NCI-H2227 treated with DMSO at 0.1 percent for 48 hours (cell line): Measurements from ENCODE around the gene PTPRK.
"Not testable (repeated sequence)": the region's sequence is repeated elsewhere in the genome, so short reads cannot be mapped to it uniquely, and the experiment has no call there.

Experiments
- DNase-seq: peaks from one replicate; lab custom pipeline; 2025; lab: John Stamatoyannopoulos, UW

PTPRK gene

DNA sequence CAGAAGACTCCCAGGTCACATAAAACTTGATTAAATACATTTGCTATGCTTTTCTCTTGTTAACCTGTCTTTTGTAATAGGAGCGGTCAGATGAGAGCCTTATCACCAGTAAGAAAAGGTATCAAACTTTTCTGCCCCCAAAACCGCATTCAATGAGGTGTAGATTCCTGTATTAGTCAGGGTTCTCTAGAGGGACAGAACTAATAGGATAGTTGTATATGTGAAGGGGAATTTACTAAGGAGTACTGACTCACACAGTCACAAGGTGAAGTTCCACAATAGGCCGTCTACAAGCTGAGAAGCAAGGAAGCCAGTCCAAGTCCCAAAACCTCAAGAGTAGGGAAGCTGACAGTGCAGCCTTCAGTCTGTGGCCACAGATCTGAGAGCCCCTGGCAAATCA, 32.7 kb downstream of the PTPRK start:
- no peak for DNase-seq

DNA sequence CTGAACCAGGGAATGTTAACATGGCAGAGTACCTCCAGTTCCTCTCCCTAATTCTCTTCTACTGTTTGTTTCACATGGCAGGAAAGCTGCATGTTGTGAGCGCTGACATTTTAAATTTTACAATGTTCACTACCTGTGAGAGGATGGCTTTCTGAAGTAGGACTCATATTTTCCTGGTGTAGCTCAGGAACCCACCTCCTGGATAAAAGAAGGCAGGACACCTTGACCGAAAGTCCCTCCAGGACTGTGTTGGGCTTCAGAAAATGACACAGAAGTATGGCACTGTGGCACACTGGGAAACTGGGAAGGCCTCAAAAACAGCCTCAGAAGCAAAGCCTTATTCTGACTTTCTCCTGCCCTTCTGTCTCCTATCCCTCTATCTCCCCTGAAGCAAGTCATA, 33.3 kb downstream of the PTPRK start:
- DNase-seq, result no peak

DNA sequence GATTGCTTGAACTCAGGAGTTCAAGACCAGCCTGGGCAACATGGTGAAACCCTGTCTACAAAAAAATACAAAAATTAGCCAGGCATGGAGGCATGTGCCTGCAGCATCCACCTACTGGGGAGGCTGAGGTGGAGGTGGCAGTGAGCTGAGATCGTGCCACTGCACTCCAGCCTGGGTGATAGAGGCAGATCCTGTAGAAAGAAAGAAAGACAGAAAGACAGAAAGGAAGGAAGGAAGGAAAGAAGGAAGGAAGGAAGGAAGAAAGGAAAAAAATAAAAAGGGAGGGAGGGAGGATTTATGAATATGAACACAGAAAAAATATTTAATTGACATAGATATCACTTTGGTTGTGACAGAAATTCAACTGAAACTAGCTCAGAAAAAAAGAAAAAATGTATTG, 33.8 kb downstream of the PTPRK start:
- DNase-seq, result not testable (repeated sequence)

- no peak for DNase-seq
Measured at GRCh38 chr6:128483472-128484135, 36.8 kb downstream of the PTPRK start.

DNA sequence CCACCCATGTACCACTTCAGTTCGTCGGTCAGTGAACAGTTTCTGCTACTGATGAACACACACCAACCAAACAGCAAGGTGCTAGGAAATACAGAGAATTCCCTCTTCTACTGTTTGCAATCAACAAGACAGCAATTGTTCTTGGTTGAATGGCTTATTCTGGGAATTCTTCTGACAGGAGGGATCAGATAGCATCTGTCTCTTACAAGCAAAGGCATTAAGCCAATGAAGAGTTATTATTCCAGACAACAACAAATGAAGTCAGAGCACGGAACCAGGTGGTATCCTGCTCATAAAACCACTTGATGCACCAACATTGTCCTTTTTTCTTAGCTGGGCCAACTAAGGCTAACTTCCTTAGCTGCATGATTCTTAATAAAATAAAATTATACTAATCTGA, 37.8 kb downstream of the PTPRK start:
- no peak for DNase-seq

DNA sequence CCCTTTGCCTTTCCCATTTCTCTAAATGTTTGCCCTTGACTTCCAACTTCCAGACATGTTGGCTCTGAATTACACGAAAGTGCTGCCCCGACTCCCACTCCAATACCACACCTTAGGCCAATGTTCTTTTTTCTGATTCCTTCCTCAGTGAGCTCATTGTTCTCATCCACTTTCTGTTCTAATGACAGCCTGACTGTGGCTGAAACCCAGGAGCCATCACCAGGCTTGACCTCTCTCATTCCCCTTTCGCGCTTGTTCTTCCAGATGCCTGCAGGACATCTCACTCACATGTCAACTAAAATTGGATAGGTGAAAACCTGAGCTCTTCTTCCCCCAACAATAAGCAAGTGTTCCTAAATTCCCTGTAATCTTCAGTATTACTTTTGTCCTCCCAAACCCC, 40.4 kb downstream of the PTPRK start:
- DNase-seq, result no peak

DNA sequence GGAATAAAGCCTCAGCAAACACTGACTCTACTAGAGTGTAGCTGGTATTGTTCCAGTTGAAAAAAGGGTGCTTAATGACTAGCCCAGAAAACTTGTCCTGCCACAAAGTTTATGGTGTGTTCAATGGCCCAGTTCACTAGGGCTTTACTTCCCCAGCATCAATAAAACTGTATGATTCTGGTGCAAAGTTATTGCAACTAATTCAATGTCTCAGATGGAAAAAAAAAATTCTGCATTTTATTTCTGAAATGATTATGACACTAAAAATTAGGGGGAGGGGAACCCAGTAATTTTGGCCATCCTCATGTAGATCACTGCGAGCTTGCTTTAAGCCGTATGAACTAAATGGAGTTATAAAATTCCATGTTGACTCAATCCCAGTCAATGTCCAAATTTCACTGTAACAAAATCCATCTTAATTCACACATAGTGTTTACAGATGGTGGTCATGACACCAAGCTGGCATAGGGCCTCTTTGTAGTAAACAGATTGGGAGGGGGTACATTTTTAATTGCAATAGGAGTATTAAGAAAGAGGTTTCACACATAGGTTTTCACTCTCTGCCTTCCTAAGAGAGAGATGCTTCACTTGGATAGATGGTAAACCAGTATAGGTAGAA, 41.2 kb downstream of the PTPRK start:
- DNase-seq, result no peak

DNA sequence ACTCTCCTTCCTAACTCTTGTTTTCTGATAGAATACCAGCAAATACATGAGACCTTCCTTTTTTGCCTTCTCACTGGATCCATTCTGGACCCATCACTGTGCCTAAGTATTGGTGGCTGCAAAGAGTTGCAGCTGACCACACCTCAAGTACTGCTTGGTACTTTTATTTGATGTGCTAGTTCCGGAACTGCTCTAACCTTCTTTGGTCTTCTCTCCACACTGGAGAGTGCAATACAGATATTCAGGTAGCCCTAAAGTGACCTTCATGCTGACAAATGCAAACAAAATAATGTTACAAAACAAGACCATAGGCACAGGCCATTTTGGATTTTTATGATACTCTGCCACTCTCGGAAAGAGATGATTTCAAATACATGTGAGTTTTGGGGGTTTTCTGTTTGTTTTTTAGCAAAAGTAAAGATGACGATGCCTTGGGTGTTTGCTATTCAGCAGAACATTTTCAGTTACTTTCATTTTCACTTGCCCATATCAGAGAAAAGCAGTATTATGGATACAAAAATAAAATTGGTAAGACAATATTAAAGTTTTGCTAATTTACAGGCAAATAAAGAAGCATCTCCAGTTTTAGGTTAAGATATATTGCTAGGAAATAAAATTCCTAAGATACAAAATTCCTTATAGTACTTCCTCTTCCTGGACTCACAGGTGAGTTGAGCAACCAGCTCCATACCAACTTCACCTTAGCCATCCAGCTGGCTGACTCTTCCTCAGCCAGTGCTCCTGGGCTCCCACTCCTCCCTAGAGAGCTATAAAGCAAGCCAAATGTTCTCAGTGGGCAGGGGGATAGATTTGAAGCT, 42.0 kb downstream of the PTPRK start:
- DNase-seq, result no peak

DNA sequence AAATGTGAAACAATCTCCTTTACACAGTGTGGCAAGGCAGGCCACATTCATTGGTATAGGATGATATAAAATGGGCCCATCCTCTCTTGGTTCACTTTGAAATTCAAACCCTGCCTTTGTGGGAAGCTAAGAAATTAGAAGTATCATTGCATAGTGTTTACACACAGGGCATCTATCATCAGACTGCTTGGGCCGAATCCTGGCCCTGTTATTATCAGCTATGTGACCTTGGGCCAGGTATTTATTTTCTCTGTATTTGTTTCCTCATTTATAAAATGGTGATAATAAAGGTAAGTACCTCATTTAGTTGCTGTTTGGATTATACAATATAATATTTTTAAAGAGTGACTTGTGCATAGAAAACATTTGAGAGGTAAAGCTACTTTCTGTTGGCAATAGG, 45.5 kb downstream of the PTPRK start:
- DNase-seq, result no peak

DNA sequence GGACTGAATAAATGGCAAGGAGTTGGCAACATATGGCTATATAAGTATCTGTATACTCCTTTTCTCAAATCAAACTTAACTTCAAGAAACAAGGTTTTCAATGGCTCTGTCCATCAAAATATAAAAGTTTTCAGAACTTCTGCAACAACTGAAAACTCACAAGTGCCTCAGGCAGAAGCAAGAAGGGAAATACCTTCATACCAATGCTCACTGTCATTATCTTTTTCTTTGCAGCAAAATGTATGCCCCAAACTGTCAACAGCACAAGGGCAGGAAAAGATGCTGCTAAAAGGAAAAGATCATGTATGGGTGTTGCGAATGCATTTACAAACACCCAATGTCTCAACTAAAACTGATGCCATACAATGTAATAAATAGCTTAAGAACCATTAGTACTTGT, 45.9 kb downstream of the PTPRK start:
- DNase-seq, result no peak

DNA sequence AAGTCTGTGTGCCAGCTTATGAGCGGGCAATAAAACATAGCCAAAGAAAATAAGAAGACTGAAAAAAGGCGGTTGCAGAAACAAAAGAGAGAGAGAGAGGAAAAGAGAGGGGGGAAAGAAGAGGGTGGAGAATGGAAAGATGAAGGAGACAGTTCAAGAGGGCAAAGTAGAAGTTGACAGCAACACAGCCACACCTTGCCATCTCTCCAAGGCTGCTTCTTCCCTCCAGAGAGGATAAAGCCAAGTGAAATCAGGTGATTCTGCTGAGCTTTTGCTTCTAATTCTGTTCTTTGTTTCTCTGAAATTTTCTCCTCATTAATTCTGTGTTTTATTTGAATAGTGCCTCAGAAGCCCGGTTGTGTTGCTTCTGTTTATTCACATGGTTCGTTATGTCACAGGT, 48.5 kb downstream of the PTPRK start:
- no peak for DNase-seq

DNA sequence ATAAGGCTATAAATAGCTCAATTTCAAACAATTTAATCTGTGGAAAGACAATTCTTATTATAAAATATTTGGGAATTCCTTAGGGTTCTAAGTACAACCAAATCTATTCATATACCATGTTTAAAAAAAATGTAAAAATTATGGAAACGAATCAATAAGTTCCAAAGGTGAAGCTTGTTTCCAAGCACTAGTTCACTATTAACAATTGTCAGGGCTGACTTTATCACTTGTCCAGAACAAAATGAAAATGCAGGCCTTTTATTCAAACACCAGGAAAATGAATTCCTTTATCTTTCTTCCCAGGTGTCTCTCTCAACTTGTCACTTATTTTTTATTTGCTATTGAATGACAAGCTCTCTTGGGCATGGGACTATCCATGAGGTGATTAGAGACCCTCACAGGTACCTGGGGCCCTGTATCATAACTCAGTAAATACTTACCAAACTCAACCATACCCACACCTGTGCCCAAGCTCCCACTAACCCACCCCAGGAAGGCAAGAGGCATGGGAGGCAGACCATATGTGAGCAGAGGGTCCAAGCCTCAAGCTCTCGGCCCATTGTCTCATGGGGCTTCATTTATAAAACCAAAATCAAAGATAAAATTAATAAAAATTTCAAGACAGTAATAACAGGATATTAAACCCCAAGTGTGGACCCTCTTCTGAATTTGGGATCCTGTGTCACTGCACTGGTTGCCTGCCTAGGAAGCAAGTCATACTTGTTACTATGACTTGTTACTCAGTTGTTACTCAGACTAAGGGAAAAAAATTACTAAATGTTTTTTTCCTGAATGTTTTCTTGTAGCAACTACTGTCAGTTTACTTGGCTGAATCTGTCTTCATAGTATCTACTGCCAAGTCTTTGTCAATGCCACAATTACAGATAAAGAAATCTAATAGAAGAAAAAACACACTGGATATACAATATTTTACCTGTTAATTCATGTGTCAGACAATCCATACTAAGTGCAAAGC, 54.7 kb downstream of the PTPRK start:
- no peak for DNase-seq

GRCh38 chr6:128464790-128465189, 55.6 kb downstream of the PTPRK start:
- no peak for DNase-seq

DNA sequence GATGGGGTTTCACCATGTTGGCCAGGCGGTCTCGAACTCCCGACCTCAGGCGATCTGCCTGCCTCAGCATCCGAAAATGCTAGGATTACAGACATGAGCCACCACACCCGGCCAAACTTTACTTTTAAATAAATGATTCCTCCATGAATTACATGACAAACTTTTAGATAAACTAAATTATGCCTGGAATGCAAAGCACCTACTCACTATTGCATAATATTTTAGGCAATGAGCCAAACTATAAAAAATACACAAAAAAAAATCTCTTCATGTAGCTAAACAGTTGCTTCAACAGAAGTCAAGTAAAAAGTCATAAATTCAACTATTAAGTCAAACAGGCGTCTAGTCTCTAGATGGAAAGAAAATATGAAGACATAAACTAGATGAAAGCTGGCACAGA, 56.5 kb downstream of the PTPRK start:
- no peak for DNase-seq

GRCh38 chr6:128461501-128461900, 58.9 kb downstream of the PTPRK start:
- DNase-seq, result no peak

DNA sequence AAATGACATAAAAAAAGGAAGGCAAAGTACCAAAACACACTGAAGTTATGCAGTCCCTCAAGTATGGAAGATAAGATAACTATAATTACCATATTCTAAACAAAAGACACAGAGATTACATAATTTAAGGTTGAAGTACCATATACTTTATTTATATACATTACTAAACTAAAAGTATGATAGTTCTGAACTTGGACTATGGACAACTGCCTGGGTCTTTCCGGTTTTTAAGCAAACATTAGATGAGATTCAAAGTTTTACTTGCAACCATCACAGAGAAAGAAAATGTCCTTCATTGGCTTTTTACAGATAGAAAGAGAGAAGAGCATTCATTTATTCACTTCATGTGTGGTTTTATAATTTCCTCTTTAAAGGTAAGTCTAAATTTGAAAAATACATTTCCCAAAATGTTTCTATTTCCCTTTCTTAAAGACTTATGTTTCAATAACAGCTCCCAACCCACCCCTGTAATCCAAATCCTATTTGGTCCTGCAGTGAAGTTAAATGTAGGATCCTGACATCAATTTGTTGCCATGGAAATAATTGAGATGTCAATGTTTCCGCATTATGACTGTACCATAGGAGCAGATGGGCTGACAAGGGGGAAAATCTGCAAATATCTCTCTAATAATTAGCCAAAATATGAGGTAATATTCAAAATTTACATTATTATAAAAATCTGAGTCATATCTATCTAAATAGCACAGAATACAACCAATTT, 63.7 kb downstream of the PTPRK start:
- peak; percentile 27 for DNase-seq

DNA sequence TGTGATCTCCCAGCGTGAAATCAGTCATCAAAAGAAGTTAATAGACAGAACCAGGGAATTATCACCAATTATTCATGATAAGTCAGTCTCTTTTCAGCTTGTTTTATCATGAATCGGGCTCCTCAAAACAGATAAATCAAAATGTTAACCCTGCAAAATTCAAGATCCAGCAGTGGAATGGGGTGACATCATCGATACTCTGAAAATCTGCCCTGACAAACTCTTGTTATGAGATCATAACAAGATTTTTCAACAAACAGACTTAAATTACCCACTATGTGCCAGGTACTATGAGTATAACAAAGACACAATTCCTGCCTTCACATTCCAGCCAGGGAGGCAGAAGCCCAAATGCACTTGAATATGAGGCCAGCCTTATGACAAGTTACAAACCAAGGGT, 64.4 kb downstream of the PTPRK start:
- no peak for DNase-seq

DNA sequence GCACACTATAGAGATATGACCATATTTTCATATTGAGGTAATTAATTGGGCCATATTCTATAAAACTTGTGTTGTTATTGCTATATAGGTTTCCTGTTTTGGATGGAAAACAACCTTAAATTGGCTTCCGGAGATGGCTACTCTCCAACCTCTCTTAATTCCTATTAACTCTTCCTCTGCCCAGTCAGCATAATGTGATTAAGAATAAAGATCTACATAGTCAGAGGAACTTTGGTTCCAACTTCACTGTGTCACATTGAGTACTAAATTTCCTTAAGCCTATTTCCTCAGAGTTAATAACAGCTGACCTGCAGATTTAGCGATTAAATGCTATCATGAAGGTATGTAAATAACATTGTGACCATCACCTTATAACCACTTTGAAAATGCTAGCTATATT, 67.7 kb downstream of the PTPRK start:
- DNase-seq, result no peak

- DNase-seq, result peak; percentile 58
Measured at GRCh38 chr6:128446497-128446896, 73.9 kb downstream of the PTPRK start.

DNA sequence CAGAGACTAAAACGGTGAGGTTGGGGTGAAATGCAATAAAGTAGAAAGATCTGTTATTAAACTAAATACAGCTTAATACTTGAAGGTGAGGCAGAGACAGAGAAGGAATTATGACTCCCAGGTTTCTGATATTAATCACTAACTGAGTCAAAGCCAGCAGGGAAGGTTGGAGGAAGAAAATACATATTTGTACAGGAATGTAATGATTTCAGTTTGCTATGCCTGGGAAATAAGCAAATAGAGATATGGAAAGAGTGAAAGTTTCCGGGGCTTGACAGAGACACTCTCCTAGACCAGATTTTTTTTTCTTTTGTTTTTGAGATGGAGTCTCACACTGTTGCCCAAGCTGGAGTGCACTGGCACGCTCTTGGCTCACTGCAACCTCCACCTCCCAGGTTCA, 76.8 kb downstream of the PTPRK start:
- DNase-seq, result no peak

GRCh38 chr6:128439627-128440026, 80.8 kb downstream of the PTPRK start:
- DNase-seq, result no peak
